Measurements from ENCODE around the gene KRT2. TPM values are rescaled to one million over a fixed set of nuclear protein-coding genes. Genes with fewer than 3 reads are reported as not detected.

The KRT2 gene
- total RNA-seq, 1 donor from 2014 or later = not detected

- H3K4me3 Mint-ChIP-seq = peak overlapping the region; percentile 85
- no peak overlapping the region for H3K27ac Mint-ChIP-seq
- peaks cover 13% of the 10 kb centered on the region for H3K4me1 Mint-ChIP-seq (ENCODE audit: unreplicated experiment)
- TF ChIP-seq CTCF (conservative IDR thresholded peaks at IDR 0.05) = no peak
- DNase-seq (ENCODE audit: extremely low spot score, unreplicated experiment) = no peak
- no peaks in the 10 kb centered on the region for H3K36me3 Mint-ChIP-seq
- H3K27me3 Mint-ChIP-seq = peaks cover 74% of the 10 kb centered on the region
- H3K9me3 Mint-ChIP-seq = no peaks in the 10 kb centered on the region
Measured at GRCh38 chr12:52691841-52692150, 39.8 kb upstream of the KRT2 start.

GRCh38 chr12:52691076-52691840 lies 39.2 kb upstream of the KRT2 start:
- peaks cover 13% of the 10 kb centered on the region for H3K4me1 Mint-ChIP-seq (ENCODE audit: unreplicated experiment)
- H3K27ac Mint-ChIP-seq = peak overlapping the region; percentile 65
- peaks cover 78% of the 10 kb centered on the region for H3K27me3 Mint-ChIP-seq
- H3K4me3 Mint-ChIP-seq = peak overlapping the region; percentile 85
- no peaks in the 10 kb centered on the region for H3K36me3 Mint-ChIP-seq
- TF ChIP-seq CTCF (conservative IDR thresholded peaks at IDR 0.05) = no peak
- H3K9me3 Mint-ChIP-seq = no peaks in the 10 kb centered on the region
- no peak for DNase-seq (ENCODE audit: extremely low spot score, unreplicated experiment)

GRCh38 chr12:52690351-52691075 lies 38.5 kb upstream of the KRT2 start:
- H3K4me3 Mint-ChIP-seq = peak overlapping the region; percentile 85
- no peak for DNase-seq (ENCODE audit: extremely low spot score, unreplicated experiment)
- no peak for TF ChIP-seq CTCF (conservative IDR thresholded peaks at IDR 0.05)
- H3K27me3 Mint-ChIP-seq = peaks cover 76% of the 10 kb centered on the region
- H3K4me1 Mint-ChIP-seq (ENCODE audit: unreplicated experiment) = peaks cover 13% of the 10 kb centered on the region
- no peaks in the 10 kb centered on the region for H3K36me3 Mint-ChIP-seq
- H3K27ac Mint-ChIP-seq = peak overlapping the region; percentile 65
- no peaks in the 10 kb centered on the region for H3K9me3 Mint-ChIP-seq

- H3K27ac Mint-ChIP-seq = no peak overlapping the region
- H3K27me3 Mint-ChIP-seq = peaks cover 76% of the 10 kb centered on the region
- H3K9me3 Mint-ChIP-seq = no peaks in the 10 kb centered on the region
Measured at GRCh38 chr12:52689936-52690335, 37.9 kb upstream of the KRT2 start.

GRCh38 chr12:52689239-52689638 lies 37.2 kb upstream of the KRT2 start:
- H3K27me3 Mint-ChIP-seq = peaks cover 75% of the 10 kb centered on the region
- H3K27ac Mint-ChIP-seq = no peak overlapping the region
- DNase-seq (ENCODE audit: extremely low spot score, unreplicated experiment) = no peak
- peaks cover 13% of the 10 kb centered on the region for H3K4me1 Mint-ChIP-seq (ENCODE audit: unreplicated experiment)
- no peaks in the 10 kb centered on the region for H3K9me3 Mint-ChIP-seq
- no peak overlapping the region for H3K4me3 Mint-ChIP-seq
- TF ChIP-seq CTCF (conservative IDR thresholded peaks at IDR 0.05) = no peak
- no peaks in the 10 kb centered on the region for H3K36me3 Mint-ChIP-seq

More at GRCh38 chr12:52689936-52690335, 37.9 kb upstream of the KRT2 start:
- Mint-ChIP-seq H3K4me1 (ENCODE audit: unreplicated experiment) (peaks cover 13% of the 10 kb centered on the region), H3K36me3 (no peaks in the 10 kb centered on the region), H3K4me3 (peak overlapping the region; percentile 17)
- no peak for DNase-seq (ENCODE audit: extremely low spot score, unreplicated experiment)
- no peak for TF ChIP-seq CTCF (conservative IDR thresholded peaks at IDR 0.05)
